GM23338 (cell line): ENCODE measurements around the gene KCNK5. TPM values are rescaled to one million over a fixed set of nuclear protein-coding genes. Genes with fewer than 3 reads are reported as not detected.

Experiments
- ATAC-seq: fragments of 200-7000 bp; cut with Tn5 transposase; 3 replicates; pipeline ENCODE4 v1.9.1; 2020
- DNase-seq: peaks from one replicate; pipeline ENCODE4 v3.0.0-alpha.2; 2015; ENCODE audit warnings: low spot score
- H2AFZ ChIP-seq: fragments of 200-600 bp; sonication (generic); 2 replicates; pipeline ENCODE4 v1.8.0; 2016; ENCODE audit warnings: antibody characterized with exemption, mild to moderate bottlenecking, moderate library complexity
- H3F3A ChIP-seq: fragments of 200-600 bp; sonication (generic); replicated peaks from 2 replicates; pipeline ENCODE4 v1.8.0; 2017; ENCODE audit warnings: antibody characterized with exemption, mixed run types, low read depth
- H3K27ac ChIP-seq: fragments of 200-600 bp; sonication (generic); 2 replicates; pipeline ENCODE4 v1.6.1; 2016; ENCODE audit warnings: low read depth
- H3K27me3 ChIP-seq: fragments of 200-600 bp; sonication (generic); 2 replicates; pipeline ENCODE4 v1.8.0; 2016; ENCODE audit warnings: mild to moderate bottlenecking, mixed run types, moderate library complexity; ENCODE audit not compliant: insufficient read depth
- H3K36me3 ChIP-seq: fragments of 200-600 bp; sonication (generic); 2 replicates; pipeline ENCODE4 v1.8.0; 2016; ENCODE audit warnings: mild to moderate bottlenecking; ENCODE audit not compliant: insufficient read depth
- H3K4me1 ChIP-seq: fragments of 200-600 bp; sonication (generic); 2 replicates; pipeline ENCODE4 v1.8.0; 2016; ENCODE audit warnings: mild to moderate bottlenecking, moderate library complexity; ENCODE audit not compliant: insufficient read depth
- H3K4me2 ChIP-seq: fragments of 200-600 bp; sonication (generic); 2 replicates; pipeline ENCODE4 v1.7.1; 2017; ENCODE audit warnings: mixed run types
- H3K4me3 ChIP-seq: fragments of 200-600 bp; sonication (generic); 2 replicates; pipeline ENCODE4 v1.6.1; 2016; ENCODE audit warnings: mixed run types
- H3K79me2 ChIP-seq: fragments of 200-600 bp; sonication (generic); replicated peaks from 2 replicates; pipeline ENCODE4 v1.8.0; 2017; ENCODE audit warnings: mild to moderate bottlenecking; ENCODE audit not compliant: insufficient read depth
- H3K9me2 ChIP-seq: fragments of 200-600 bp; sonication (generic); 2 replicates; pipeline ENCODE4 v1.8.0; 2017; ENCODE audit not compliant: insufficient read depth
- H4K20me1 ChIP-seq: fragments of 200-600 bp; sonication (generic); replicated peaks from 2 replicates; pipeline ENCODE4 v1.8.0; 2017; ENCODE audit warnings: mild to moderate bottlenecking; ENCODE audit not compliant: insufficient read depth
- H3K27ac Mint-ChIP-seq: 2 replicates; pipeline ENCODE4 v1.8.0; 2020; ENCODE audit warnings: inconsistent platforms, mild to moderate bottlenecking, moderate library complexity, mixed read lengths
- H3K27me3 Mint-ChIP-seq: 3 replicates; pipeline ENCODE4 v1.8.0; 2022; ENCODE audit warnings: low read depth, mild to moderate bottlenecking, moderate library complexity, mixed read lengths, inconsistent platforms; ENCODE audit not compliant: insufficient read depth, poor library complexity
- H3K36me3 Mint-ChIP-seq: 3 replicates; pipeline ENCODE4 v1.8.0; 2021; ENCODE audit warnings: low read depth, mild to moderate bottlenecking, inconsistent platforms, moderate library complexity, mixed read lengths
- H3K4me1 Mint-ChIP-seq: 3 replicates; pipeline ENCODE4 v1.8.0; 2020; ENCODE audit warnings: mild to moderate bottlenecking, inconsistent platforms, mixed read lengths
- H3K4me3 Mint-ChIP-seq: 3 replicates; pipeline ENCODE4 v1.8.0; 2021; ENCODE audit warnings: moderate library complexity, mild to moderate bottlenecking, inconsistent platforms, mixed read lengths
- H3K9me3 Mint-ChIP-seq: 3 replicates; pipeline ENCODE4 v1.8.0; 2020; ENCODE audit warnings: moderate library complexity, mild to moderate bottlenecking, inconsistent platforms, mixed read lengths
- CREB1 ChIP-seq: fragments of 250-450 bp; sonication (Bioruptor Pico); IDR thresholded peaks from 2 replicates; pipeline ENCODE4 v1.5.0; 2020; ENCODE audit warnings: low read depth, mild to moderate bottlenecking, moderate library complexity
- CTCF ChIP-seq, 2 experiments: fragments of 200-600 bp in 1 of 2; sonication (generic) in 1 of 2; conservative IDR thresholded peaks; 2 replicates each; pipeline versions ENCODE4 v1.5.1 to v1.6.1; 2016 to 2017; ENCODE audit warnings: antibody characterized with exemption in 2 of 2, low read depth in 2 of 2, mild to moderate bottlenecking in 2 of 2, moderate library complexity in 1 of 2
- ETS1 ChIP-seq: IDR thresholded peaks from 2 replicates; pipeline ENCODE4 v1.6.1; 2016; ENCODE audit warnings: antibody characterized with exemption
- EZH2 ChIP-seq: fragments of 200-600 bp; sonication (generic); IDR thresholded peaks from one replicate; pipeline ENCODE4 v1.8.0; 2017; ENCODE audit warnings: antibody characterized with exemption, mild to moderate bottlenecking, low read depth; ENCODE audit not compliant: unreplicated experiment
- JUNB ChIP-seq: IDR thresholded peaks from one replicate; pipeline ENCODE4 v1.6.1; 2016; ENCODE audit warnings: antibody characterized with exemption; ENCODE audit not compliant: unreplicated experiment
- NANOG ChIP-seq: IDR thresholded peaks from 2 replicates; pipeline ENCODE4 v1.6.1; 2016; ENCODE audit warnings: antibody characterized with exemption, borderline replicate concordance
- POLR2AphosphoS5 ChIP-seq: IDR thresholded peaks from 2 replicates; pipeline ENCODE4 v1.6.1; 2016; ENCODE audit warnings: antibody characterized with exemption, low read depth
- REST ChIP-seq: IDR thresholded peaks from one replicate; pipeline ENCODE4 v1.6.1; 2018; ENCODE audit warnings: antibody characterized with exemption; ENCODE audit not compliant: unreplicated experiment
- STAT1 ChIP-seq: IDR thresholded peaks from one replicate; pipeline ENCODE4 v1.6.1; 2016; ENCODE audit warnings: antibody characterized with exemption; ENCODE audit not compliant: unreplicated experiment
- ZNF114 ChIP-seq: fragments of 250-450 bp; sonication (Bioruptor Pico); IDR thresholded peaks from 2 replicates; pipeline ENCODE4 v1.5.0; 2020; ENCODE audit warnings: mild to moderate bottlenecking, moderate library complexity
- ZNF331 ChIP-seq: fragments of 250-450 bp; sonication (Bioruptor Pico); IDR thresholded peaks from 2 replicates; pipeline ENCODE4 v1.5.0; 2020; ENCODE audit warnings: low read depth, mild to moderate bottlenecking, moderate library complexity
- polyA plus RNA-seq: library from polyadenylated mRNA; unstranded; fragments of >200 nt; fragmentation: Nextera tagmentation; extraction: Ambion mirVana; gene quantifications from 2 replicates; pipeline ENCODE4 v1.2.1, GENCODE V29; 2016
- total RNA-seq: library from RNA; depleted of rRNA; stranded (reverse); fragments of >200 nt; shearing (Covaris generic); gene quantifications from 2 replicates; pipeline ENCODE4 v1.2.3, GENCODE V29; 2014

The KCNK5 gene
- total and polyA plus RNA-seq, 2 experiments from 2014 or later: 9.5 to 57.4 TPM

- H3K27me3 Mint-ChIP-seq: peaks cover 15% of the 10 kb centered on the region
- Histone ChIP-seq H3K4me1 (peaks cover 64% of the 10 kb centered on the region), H3K79me2 (peaks cover 35% of the 10 kb centered on the region), H2AFZ (no peak overlapping the region), H3K36me3 (0 out of 2 replicates have a peak, but pooled peaks cover 2% of the 10 kb centered on the region), H3K4me3 (no peak overlapping the region), H3F3A (peaks cover 16% of the 10 kb centered on the region), H3K27ac (peak overlapping the region; percentile 89), H3K4me2 (peak overlapping the region; percentile 98), H4K20me1 (peaks cover 22% of the 10 kb centered on the region), H3K27me3 (no peaks in the 10 kb centered on the region), H3K9me2 (0 out of 2 replicates have a peak, but pooled peaks cover 4% of the 10 kb centered on the region)
- DNase-seq (no peak), ATAC-seq (no peak)
- H3K4me1 Mint-ChIP-seq: peaks cover 62% of the 10 kb centered on the region
- no peaks in the 10 kb centered on the region for H3K9me3 Mint-ChIP-seq
- H3K27ac Mint-ChIP-seq: peak overlapping the region; percentile 30; the same call in 1 of the 2 replicates
- H3K4me3 Mint-ChIP-seq: peak overlapping the region; percentile 34; the same call in 2 of the 3 replicates
- TF ChIP-seq EZH2 (no peak), JUNB (no peak), REST (no peak), ZNF331 (no peak), CREB1 (no peak), ZNF114 (no peak), POLR2AphosphoS5 (no peak), STAT1 (no peak), ETS1 (no peak), NANOG (no peak)
- peaks cover 7% of the 10 kb centered on the region; the same call in 1 of the 3 replicates for H3K36me3 Mint-ChIP-seq
Observed at GRCh38 chr6:39230654-39231035, 1.4 kb upstream of the KCNK5 start.

- ATAC-seq (no peak), DNase-seq (no peak)
- H3F3A ChIP-seq: peaks cover 16% of the 10 kb centered on the region
- Mint-ChIP-seq H3K36me3 (peaks cover 23% of the 10 kb centered on the region), H3K4me3 (peak overlapping the region; percentile 88), H3K4me1 (peaks cover 80% of the 10 kb centered on the region), H3K27ac (no peak overlapping the region), H3K27me3 (peaks cover 12% of the 10 kb centered on the region), H3K9me3 (no peaks in the 10 kb centered on the region)
- no peak overlapping the region for H3K27ac ChIP-seq
- no peaks in the 10 kb centered on the region for H3K9me2 ChIP-seq
- peak overlapping the region; percentile 98 for H3K4me2 ChIP-seq
- H3K4me1 ChIP-seq: peaks cover 84% of the 10 kb centered on the region
- H3K27me3 ChIP-seq: no peaks in the 10 kb centered on the region
- H3K79me2 ChIP-seq: peaks cover 58% of the 10 kb centered on the region
- peaks cover 44% of the 10 kb centered on the region for H4K20me1 ChIP-seq
- peak overlapping the region; percentile 93 for H3K4me3 ChIP-seq
- peaks cover 7% of the 10 kb centered on the region; the same call in 1 of the 2 replicates for H3K36me3 ChIP-seq
- no peak overlapping the region for H2AFZ ChIP-seq
- TF ChIP-seq POLR2AphosphoS5: no peak
- TF ChIP-seq STAT1: no peak
- TF ChIP-seq CTCF (conservative IDR thresholded peaks at IDR 0.05; ENCODE audit: low read depth in 2 of 2): no peak; a peak in 1 of 4 replicates
- no peak for TF ChIP-seq JUNB
- TF ChIP-seq CREB1: no peak
Observed at GRCh38 chr6:39228111-39228971, 934 bp downstream of the KCNK5 start.
